Adipose tissue (tissue), 3 donors: ENCODE results near the gene DARS1. TPM values are rescaled to one million over a fixed set of nuclear protein-coding genes. Genes with fewer than 3 reads are reported as not detected.

Experiments used
- H3K27ac ChIP-seq: one replicate; pipeline ENCODE4 v1.5.1; 2013; ENCODE audit warnings: low read depth, low read length
- WGBS, 3 donors: extraction: QIAGEN DNeasy Blood & Tissue Kit; methylation state at CpG; one replicate each; pipeline ENCODE4 v1.1.7; 2013; 5-methylcytosine and 5-hydroxymethylcytosine counted together
- polyA plus RNA-seq, 3 donors: library from polyadenylated mRNA; stranded (reverse); fragments of 200-250 nt; gene quantifications; one replicate each; pipeline ENCODE4 v1.2.3, GENCODE V29; 2013
- donor health status: healthy with polysubstance abuse.
- donor health status: Bipolar disorder and iron deficiency.
- donor health status: healthy.

The DARS1 gene
- polyA plus RNA-seq, 3 donors = 30.4 to 53.2 (median 43.9) TPM

GRCh38 chr2:136019306-136019705, 33.9 kb upstream of the DARS1 start:
- 46 to 82% (median 50%) methylated on average over 5 of the region's 5 CpGs for WGBS, 3 donors
- H3K27ac ChIP-seq = no peak overlapping the region

GRCh38 chr2:136017786-136018185, 32.4 kb upstream of the DARS1 start:
- H3K27ac ChIP-seq = no peak overlapping the region
- 94 to 97% (median 96%) methylated on average over 7 of the region's 7 CpGs for WGBS, 3 donors

- WGBS, 3 donors = 53 to 84% (median 63%) methylated on average over 3 of the region's 3 CpGs
- no peak overlapping the region for H3K27ac ChIP-seq
These were observed 31.4 kb upstream of the DARS1 start for GRCh38 chr2:136016836-136017235.

GRCh38 chr2:136016427-136016826, 31.0 kb upstream of the DARS1 start:
- 66 to 74% (median 74%) methylated on average over 2 of the region's 2 CpGs for WGBS, 3 donors
- H3K27ac ChIP-seq = no peak overlapping the region

- WGBS, 3 donors = 72 to 96% (median 95%) methylated on average over 1 of the region's 1 CpG
- H3K27ac ChIP-seq = no peak overlapping the region
These were observed 30.3 kb upstream of the DARS1 start for GRCh38 chr2:136015699-136016098.

- WGBS, 3 donors = 84 to 88% (median 88%) methylated on average over 2 of the region's 2 CpGs
- no peak overlapping the region for H3K27ac ChIP-seq
These were observed 29.0 kb upstream of the DARS1 start for GRCh38 chr2:136014411-136014810.

GRCh38 chr2:136013955-136014354, 28.5 kb upstream of the DARS1 start:
- H3K27ac ChIP-seq = no peak overlapping the region
- WGBS, 3 donors = 17 to 32% (median 29%) methylated on average over 4 of the region's 4 CpGs

- no peak overlapping the region for H3K27ac ChIP-seq
- 70 to 73% (median 71%) methylated on average over 3 of the region's 3 CpGs for WGBS, 3 donors
These were observed 27.8 kb upstream of the DARS1 start for GRCh38 chr2:136013136-136013685.

GRCh38 chr2:136012315-136012714, 26.9 kb upstream of the DARS1 start:
- 42 to 70% (median 49%) methylated on average over 2 of the region's 2 CpGs for WGBS, 3 donors
- no peak overlapping the region for H3K27ac ChIP-seq

- no peak overlapping the region for H3K27ac ChIP-seq
- 83 to 93% (median 85%) methylated on average over 2 of the region's 2 CpGs for WGBS, 3 donors
These were observed 24.7 kb upstream of the DARS1 start for GRCh38 chr2:136010126-136010525.

GRCh38 chr2:136008205-136008865, 22.9 kb upstream of the DARS1 start:
- H3K27ac ChIP-seq = no peak overlapping the region
- 55 to 82% (median 65%) methylated on average over 9 of the region's 9 CpGs for WGBS, 3 donors

GRCh38 chr2:136006658-136007057, 21.2 kb upstream of the DARS1 start:
- no peak overlapping the region for H3K27ac ChIP-seq
- WGBS, 3 donors = 49 to 56% (median 50%) methylated on average over 3 of the region's 3 CpGs

- WGBS, 3 donors = 45 to 59% (median 54%) methylated on average over 3 of the region's 3 CpGs
- H3K27ac ChIP-seq = no peak overlapping the region
These were observed 20.2 kb upstream of the DARS1 start for GRCh38 chr2:136005462-136006196.

GRCh38 chr2:136004965-136005364, 19.5 kb upstream of the DARS1 start:
- no peak overlapping the region for H3K27ac ChIP-seq
- 67 to 90% (median 72%) methylated on average over 3 of the region's 3 CpGs for WGBS, 3 donors

- no peak overlapping the region for H3K27ac ChIP-seq
- 89 to 100% (median 96%) methylated on average over 1 of the region's 1 CpG for WGBS, 3 donors
These were observed 15.7 kb upstream of the DARS1 start for GRCh38 chr2:136001131-136001530.

- H3K27ac ChIP-seq = no peak overlapping the region
- WGBS, 3 donors = 31 to 75% (median 32%) methylated on average over 2 of the region's 2 CpGs
These were observed 15.1 kb upstream of the DARS1 start for GRCh38 chr2:136000502-136000901.

- H3K27ac ChIP-seq = no peak overlapping the region
- 66 to 81% (median 72%) methylated on average over 4 of the region's 4 CpGs for WGBS, 3 donors
These were observed 14.5 kb upstream of the DARS1 start for GRCh38 chr2:135999899-136000298.

GRCh38 chr2:135998879-135999278, 13.5 kb upstream of the DARS1 start:
- WGBS, 3 donors = 95 to 98% (median 95%) methylated on average over 5 of the region's 5 CpGs
- H3K27ac ChIP-seq = no peak overlapping the region

GRCh38 chr2:135997380-135997779, 12.0 kb upstream of the DARS1 start:
- no peak overlapping the region for H3K27ac ChIP-seq
- 61 to 66% (median 62%) methylated on average over 5 of the region's 5 CpGs for WGBS, 3 donors

GRCh38 chr2:135996304-135996703, 10.9 kb upstream of the DARS1 start:
- H3K27ac ChIP-seq = no peak overlapping the region
- WGBS, 3 donors = 92 to 97% (median 96%) methylated on average over 2 of the region's 2 CpGs
